Left ventricle myocardium superior (tissue), 1 donor: ENCODE data around the gene IQSEC1. TPM values are rescaled to one million over a fixed set of nuclear protein-coding genes. Genes with fewer than 3 reads are reported as not detected.

Source experiments
- ATAC-seq: fragments of 200-7000 bp; cut with Tn5 transposase; one replicate; pipeline ENCODE4 v1.9.1; 2020; ENCODE audit warnings: mild to moderate bottlenecking, moderate library complexity
- DNase-seq: peaks from one replicate; pipeline ENCODE4 v3.0.0-alpha.2; 2020
- intact Hi-C: fragments of 100-400 bp; cut with micrococcal nuclease; formaldehyde crosslinking; loops from one replicate; pipeline ENCODE4 v1.11.0; 2022
- total RNA-seq: library from RNA; stranded (reverse); fragmentation: NEBNext Ultra II Directional; extraction: Animal tissue kit (Norgen Biotek cat#: 25700); gene quantifications from one replicate; pipeline ENCODE4 v1.2.1, GENCODE V29; 2021
- donor health status: DM: no; HTN: yes; CAD: no; lungs with severe emphysema.

The IQSEC1 gene
- total RNA-seq, 1 donor from 2014 or later, result 95.1 TPM

DNA sequence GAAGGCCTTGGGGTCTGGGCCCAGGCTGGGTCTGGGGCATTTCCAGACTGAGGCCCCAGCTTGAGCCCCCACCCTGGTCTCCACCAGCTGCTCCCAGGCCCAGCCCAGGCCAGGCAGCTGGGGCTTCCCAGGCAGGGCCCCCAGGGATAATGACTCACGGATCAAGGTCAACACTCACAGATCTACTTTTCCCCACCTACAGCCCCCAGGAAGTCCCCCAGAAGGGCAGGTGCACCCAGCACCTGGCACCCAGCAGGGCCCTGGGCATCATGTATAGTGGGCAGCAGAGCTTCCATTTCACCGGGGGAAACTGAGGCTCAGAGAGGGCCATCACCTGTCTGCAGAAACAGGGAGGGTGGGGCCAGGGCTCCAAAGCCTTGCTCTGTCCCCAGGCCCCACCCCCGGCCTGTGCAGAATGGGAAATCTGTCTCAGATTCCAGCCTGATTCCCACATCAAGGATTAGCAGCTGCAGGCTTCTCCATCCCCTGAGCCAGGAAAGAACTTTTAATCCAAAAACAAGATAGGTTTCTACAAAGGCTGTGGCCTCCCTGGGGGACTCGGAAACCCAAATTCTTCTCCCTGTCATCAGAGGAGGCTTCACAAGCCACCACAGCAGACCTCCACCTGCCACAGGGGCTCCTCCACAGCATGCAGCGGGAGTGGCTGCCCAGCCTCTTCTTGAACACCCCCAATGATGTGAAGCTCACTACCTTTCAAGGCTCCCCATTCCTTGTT, 49.8 kb downstream of the IQSEC1 start:
- DNase-seq (peak; percentile 63), ATAC-seq (peak; percentile 40)
- intact Hi-C loops, result no loop called here

DNA sequence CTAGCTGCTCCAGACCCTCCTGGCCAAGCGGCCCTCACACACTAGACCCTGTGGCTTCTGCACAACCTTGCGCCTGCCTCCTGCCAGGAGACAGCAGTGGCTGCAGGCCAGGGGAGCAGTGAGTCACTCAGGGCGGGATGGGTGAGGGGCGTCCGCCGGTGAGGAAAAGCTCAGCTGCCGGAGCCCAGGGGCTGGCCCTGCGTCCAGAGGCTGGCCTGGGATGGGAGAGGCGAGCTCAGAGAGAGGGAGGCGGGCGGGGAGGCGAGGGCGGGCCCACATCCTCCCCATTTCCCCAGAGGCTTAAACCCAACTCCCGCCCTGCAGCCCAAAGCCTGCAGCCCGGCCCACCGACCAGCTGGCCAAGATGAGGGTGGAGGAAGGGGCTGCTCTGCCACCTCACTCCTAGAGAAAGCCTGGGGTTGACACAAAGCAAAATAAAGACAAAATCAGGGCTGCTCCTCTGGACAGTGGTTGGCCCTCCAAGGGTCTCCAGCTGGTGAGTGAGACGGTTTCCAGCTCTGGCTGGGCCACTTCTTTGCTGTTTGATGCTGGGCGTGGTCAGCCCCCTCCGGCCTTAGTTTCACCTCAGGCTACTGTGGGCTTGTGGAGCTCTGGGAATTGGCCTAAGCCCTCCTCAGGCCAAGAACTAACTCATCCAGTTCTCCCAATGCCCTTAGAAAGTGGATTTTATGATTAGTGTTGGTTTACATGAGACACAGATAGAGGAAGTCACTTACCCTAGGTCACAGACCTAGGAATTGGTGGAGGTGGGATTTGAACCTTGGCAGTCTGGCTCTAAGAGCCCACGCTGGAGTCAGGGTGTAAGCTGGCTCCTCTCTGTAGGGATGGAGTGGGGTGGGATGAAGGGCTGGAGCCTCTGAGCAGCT, 50.6 kb downstream of the IQSEC1 start:
- DNase-seq, result peak; percentile 88
- intact Hi-C loops, result no loop called here
- ATAC-seq, result peak; percentile 78

DNA sequence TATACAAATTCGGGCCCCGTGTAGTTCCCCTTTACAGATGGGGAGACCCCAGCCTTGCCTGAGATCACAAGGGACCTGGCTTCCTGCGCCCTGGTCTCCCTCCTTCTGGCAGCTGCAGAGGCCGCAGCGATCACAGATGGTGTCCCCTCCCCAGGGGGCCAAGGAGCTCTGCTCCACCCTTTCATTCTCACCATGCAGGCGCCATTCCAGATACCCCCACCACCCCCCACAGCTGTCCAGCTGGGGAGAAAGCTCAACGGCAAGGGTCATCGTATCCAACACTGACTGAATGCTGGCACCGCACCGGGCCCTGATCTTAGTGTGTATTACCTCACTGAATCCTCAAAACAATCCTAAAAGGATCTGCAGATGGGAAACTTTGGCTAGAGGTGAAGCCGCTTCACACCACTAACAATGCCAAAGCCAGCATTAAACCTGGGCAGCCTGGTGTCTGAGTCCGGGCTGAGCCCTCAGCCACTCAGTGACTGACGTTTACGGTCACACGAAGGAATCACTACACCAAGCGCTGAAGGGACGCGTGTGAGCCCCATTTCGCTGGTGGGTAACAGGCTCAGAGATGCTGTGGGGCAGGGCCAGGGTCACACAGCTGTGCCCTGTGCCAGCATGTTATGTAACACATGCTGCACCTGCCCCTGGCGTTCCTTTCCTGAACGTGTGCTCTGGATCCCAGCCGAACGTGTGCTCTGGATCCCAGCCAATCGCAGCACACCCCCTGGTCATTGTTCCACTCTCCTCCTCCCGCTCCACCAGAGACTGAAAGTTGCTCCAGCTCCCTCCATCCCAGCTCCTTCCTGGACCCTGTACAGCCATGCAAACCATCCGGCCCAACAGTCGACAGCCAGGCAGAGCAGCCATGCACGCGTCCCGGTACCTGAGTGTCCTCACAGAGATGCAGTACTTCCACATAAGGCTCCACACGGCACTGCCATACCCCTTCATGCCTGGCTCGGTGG, 51.8 kb downstream of the IQSEC1 start:
- intact Hi-C loops, result no loop called here
- ATAC-seq (no peak), DNase-seq (peak; percentile 77)

DNA sequence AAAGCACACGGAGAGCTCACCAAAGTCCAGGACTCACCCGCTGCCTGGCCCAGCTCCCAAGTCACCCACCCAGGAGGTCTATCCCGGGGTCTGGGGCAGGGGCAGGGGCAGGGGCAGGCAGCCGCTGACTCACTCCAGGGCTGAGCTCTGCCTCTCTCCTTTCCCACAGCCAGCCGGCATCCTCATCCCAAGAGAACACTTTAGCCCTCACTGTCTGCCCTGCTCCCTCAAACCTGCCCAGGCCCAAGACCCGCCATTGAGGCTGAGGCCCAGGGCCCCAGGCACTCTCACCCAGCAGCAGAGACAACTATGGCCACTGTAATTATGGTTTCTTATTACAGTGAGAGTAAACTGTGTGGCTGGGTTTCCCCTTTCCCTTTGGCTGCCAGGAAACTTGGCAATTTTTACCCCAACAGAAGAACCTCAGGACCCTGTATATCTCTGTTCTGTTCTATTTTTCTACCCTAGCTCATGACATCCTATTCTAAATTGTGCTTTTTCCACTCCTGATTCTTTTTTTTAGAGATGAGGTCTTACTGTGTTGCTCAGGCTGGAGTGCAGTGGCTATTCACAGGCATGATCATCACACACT, 53.0 kb downstream of the IQSEC1 start:
- DNase-seq, result no peak
- ATAC-seq, result no peak

DNA sequence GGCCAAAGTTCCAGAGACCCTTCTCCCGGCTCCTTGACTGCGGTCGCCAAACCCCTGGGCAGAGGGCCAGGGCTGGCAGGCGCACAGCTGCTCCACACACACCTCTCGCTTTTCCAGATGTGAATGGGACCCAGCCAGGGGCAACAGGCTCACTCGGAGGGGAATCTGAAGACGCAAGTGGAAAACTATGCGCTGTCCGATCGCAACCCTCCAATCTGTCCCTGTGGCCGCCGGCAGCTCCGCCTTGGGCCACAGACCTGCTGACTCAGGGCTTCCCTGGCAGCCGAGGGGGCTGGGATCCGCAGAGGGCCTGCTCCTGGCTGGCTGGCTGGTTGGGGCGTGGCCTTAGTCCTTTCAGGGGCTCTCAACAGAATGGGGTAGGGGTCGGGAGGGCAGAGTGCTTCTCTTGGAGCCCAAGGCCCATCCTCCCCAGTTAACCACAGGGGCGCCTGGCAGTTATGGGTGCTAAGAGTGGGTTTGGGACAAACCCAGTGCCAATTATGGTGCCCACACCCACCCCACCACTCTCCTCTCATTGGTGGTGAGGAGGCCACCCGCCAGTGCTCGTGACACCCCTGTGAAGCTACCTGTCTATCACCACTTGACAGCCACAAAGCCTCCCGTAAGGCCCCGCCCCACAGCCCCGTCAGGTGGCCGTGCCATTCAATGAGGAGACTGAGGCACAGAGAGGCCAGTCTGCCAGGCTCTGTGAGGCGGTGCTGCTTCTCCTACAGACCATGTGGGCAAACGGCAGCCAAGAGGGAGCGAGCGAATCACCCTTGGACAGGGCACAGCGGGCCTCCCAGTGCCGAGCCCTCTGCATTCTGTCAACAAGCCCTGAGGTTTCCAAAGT, 53.8 kb downstream of the IQSEC1 start:
- intact Hi-C loops, result no loop called here
- ATAC-seq (peak; percentile 34), DNase-seq (peak; percentile 70)

More for the DNA sequence above, 53.0 kb downstream of the IQSEC1 start:
- intact Hi-C loops, result no loop called here

DNA sequence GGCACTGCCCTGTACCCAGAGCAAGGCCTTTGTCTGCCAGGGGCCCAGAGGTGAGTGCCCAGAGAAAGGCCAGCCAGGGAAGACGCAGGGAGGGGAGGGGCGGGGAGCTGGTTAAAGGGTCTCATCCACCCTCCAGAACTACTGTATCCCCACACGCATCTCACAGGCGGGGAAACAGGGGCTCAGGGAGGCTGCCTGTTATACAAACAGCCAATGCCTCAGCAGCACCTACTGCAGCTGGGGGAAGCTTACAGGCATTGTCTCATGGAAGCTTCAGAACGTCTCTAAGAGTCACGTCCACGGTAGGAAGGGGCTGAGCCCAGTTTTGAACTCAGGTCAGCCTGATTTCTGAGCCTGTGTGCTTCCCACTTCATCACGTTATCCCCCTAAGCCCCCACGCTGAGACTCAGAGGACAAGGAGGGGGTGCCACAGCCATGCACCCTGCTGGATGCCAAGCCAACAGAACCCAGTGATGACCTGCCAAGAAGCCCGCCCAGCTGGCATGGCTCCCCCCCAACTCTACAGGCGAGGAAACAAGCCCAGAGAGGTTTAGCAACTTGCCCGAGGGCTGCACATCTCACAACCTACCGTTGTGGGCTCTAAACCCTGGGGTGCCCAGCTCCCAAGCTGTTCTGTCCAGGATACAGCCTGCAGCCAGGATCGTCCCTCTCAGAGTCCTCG, 54.5 kb downstream of the IQSEC1 start:
- intact Hi-C loops, result no loop called here
- ATAC-seq (no peak), DNase-seq (no peak)

DNA sequence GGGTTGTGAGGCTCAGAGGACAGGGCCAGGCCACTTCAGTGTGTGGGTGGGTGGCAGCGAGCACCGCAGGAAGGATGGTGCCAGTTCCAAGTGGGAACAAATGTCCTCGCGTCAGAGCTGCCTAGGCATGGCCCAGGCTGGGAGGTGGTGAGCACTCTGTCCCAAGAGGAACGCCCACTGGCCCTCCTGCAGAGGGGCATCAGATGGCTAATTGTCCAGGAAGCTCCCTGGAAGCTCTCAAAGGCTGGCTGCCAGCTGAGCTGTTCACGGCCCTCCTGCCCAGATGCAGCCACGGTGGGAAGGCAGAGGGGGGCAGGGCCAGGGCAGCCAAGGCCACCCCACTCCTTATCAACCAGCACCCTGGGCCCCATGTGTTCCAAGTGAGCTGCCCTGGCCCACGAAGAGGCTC, 55.2 kb downstream of the IQSEC1 start:
- intact Hi-C loops, result no loop called here
- peak; percentile 9 for ATAC-seq
- DNase-seq, result no peak

DNA sequence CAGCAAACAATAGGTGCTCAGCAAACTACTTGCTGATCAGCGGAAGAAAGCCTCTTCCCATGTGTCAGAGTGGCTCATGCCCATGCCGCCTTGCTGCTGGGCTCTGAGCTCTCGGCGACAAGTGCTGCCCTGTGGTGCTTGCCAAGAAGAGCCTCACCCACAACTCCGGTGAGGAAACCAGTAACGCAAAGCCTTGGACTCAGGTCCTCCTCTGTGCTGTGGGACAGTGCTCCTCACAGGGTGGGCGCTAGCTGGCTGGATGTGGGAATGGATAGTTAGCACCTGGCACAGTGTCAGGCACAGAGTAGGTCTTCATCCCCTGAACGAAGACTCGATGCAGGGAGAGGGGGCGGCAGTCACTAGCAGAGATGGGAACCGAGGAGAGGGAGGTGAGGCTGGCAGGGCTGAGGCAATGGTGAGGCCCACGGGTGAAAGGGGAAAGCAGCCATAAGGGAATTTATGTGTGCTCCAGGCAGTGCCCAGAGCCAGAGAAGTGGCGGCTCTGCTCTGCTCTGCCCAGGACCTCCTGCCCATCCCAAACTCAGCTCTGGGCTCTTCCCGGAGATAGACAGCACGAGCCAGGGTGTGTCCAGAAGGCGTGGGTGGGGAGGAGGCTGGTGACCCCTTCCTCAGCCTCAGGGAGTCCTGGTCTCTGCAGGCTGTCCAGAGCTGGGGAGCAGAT, 55.7 kb downstream of the IQSEC1 start:
- no peak for DNase-seq
- ATAC-seq, result no peak
- intact Hi-C loops, result no loop called here

DNA sequence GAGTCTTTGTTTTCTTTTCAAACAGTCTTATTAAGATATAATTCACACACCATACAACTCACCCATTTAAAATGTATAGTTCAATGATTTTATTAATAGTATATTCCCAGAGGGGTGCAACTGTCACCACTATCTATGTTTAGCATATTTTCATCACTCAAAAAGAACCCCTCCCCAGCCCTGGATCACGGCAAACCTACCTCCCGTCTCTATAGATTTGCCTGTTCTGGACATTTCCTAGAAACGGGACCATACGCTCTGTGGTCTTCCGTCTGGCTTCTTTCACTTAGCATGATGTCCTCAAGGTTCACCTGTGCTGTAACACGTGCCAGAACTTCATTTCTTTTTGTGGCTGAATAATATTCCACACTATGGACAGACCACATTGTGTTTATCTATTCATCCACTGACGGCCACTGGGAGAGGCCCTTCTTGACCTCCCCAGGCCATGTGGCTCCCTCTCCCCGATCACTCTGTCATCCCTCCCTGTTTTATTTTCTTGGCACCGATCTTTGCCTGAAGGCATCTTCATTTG, 56.4 kb downstream of the IQSEC1 start:
- ATAC-seq (no peak), DNase-seq (no peak)
- intact Hi-C loops, result no loop called here

DNA sequence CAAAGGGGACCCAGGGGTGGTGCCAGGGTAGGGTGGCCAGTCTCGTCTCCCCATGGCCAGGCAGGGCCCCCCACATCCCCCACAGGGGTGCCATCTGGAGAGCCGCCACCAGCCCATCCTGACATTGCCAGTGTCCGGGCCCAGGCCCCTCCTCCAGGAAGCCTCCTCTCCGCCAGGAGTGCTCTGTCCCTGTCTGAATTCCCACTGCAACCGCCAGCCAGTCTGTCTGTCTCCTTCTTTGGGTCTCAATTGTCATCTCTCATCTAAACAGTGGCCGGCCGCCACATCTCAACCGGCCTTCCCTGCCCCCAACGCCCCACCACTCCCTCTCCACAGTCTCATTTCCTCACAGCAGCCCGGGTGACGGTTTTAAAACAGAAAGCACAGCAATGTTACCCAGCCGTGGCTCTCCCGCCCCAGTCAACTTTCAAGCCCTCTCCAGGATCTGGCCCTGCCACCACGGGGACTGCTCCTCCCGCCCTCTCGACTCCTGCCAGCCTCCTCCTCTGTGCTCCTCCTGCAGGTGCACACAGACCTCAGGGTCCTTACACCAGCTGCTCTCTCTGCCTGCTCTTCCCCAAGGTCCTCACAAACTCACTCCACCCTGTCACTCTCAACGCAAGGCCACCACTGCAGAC, 57.0 kb downstream of the IQSEC1 start:
- DNase-seq (peak; percentile 69), ATAC-seq (peak; percentile 51)
- intact Hi-C loops, result no loop called here

DNA sequence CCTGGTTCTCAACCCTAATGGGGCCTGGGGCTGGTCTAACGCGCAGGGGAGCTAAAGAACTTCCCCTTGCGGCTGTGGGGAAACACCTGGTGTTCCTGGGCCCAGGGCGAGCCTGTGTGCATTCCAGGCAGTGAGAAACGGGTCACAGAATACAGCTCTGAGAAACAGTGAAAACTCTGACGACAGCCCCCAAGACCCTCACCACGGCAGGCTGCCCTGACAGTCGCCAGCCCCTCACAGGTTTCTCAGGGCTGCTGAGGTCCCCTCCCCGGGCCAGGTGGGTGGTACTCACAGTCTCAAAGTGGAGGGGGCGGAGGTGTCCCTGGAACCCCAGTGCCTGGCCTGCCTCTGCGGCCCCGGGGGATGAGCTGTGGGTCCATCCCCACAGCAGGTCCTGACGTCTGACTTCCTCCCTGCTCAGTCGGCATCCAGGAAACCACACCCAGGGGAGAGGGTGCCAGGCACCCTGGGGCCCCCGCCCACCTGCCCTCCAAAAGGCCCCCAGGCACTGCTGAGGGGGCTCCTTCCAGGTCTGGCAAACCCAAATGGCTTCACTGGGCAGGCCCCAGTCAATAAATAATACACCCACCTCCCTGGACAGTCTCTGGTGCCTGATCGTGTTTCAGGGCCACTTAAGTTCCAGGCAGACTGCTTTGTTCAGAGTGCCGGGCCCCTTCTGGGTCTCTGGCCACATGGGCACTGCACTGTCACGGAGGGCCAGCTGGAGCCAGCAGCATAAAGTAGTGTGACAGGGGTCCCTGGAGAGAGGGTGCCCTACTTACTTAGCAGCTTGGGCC, 57.7 kb downstream of the IQSEC1 start:
- ATAC-seq, result peak; percentile 45
- intact Hi-C loops, result no loop called here
- peak; percentile 56 for DNase-seq

DNA sequence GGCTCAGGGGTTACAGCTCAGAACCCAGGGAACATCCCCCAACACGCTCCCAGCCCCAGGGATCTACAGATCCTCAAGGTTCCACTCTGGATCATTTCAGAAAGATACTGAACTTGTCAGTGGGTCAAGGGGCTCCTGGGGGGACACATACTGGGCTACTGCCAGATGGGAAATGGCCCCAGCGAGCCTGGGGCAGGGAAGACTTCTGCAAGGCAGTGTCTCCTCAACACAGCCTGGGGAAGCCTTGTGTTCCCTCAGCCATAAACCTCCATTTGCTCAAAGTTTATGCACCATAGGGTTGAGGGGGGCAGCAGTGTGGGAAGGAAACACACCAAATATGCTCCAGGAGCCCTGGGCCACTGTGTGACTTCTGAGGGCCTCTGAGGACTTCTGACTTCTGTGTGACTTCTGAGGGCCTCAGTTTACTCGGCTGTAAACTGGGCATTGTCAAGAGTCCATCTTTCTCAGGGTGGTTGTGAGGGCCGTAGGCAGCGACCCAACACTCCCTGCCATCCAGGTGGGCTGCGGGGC, 58.4 kb downstream of the IQSEC1 start:
- DNase-seq (no peak), ATAC-seq (no peak)
- intact Hi-C loops, result no loop called here

DNA sequence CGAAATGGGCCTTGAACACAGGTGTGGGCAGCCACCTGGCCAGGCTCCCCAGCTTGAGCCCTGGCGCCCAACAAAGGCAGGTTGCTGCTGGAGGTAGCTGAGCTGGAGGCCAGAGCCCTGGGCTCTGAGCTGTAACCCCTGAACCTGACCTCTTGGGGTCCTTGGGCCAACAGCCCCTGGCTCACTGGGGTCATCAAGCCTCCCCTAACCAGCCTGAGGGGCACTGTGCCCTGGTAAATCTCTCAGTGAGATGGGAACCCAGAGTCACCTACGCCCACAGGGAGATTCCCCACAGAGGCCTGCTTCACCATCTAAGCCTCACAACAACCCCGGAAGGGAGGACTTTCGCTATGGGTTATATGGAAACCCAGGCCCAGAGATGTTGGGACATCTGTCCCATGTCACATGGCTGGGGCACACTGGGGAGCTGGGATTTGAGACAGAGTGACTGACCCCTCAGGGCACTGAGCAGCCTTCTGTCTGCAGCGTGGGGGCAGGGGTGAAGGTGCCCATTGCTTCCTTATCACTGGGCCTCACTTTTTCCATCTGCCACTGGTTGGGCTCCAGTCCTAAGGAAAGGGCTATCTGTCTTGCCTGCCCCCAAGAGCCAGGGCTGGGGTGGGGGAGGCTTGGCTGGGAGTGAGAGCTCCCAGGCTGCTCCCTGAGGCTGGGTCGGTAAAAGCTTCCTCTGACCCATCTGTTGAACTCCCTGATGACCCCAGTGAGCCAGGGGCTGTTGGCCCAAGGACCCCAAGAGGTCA, 59.1 kb downstream of the IQSEC1 start:
- no peak for ATAC-seq
- DNase-seq, result no peak
- intact Hi-C loops, result no loop called here

DNA sequence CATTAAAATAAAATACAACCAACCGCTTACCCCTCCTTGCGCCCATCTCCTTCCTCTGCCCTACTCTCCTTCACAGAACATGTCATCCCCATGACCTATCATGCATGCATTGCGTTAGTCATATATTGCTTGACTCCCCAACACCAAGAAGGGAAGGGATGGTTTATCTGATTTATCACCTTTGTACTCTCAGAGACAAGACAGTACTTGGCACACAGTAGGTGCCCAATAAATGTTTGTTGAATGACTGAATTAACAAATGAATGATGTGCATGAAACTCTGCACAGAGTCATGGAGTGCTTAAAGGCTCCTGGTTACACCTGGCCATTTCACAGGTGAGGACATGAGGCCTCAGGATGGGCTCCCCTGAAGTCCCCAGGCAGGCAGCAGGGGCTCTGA, 59.7 kb downstream of the IQSEC1 start:
- DNase-seq (no peak), ATAC-seq (no peak)
- intact Hi-C loops, result no loop called here

DNA sequence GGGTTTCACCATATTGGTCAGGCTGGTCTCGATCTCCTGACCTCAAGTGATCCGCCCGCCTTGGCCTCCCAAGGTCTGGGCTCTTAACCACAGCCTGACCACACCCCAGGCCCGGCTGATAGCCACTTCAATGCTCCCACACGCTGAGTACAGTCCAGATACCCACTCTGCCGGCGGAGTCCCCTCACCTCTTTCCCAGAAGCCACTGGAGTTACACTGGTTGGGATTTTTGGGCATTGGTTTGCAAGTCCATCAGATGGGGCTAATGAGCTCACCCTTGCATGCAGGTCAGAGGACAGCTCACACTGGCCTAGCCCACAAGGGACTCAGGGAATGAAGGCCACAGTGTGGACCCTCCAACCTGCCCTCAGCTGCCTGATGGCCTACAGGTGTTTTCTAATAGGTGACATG, 60.1 kb downstream of the IQSEC1 start:
- DNase-seq, result no peak
- ATAC-seq, result no peak
- intact Hi-C loops, result no loop called here
